MM.1S (cell line): ENCODE results near the gene CD40.

Experiments
- DNase-seq: peaks from one replicate; pipeline ENCODE4 v3.0.0-alpha.2; 2015
- H2AFZ ChIP-seq: fragments of 300-600 bp; sonication (generic); 2 replicates; pipeline ENCODE4 v1.6.0; 2016; ENCODE audit warnings: antibody characterized with exemption, low read length
- H3F3A ChIP-seq: fragments of 300-600 bp; sonication (generic); 2 replicates; pipeline ENCODE4 v1.6.1; 2016; ENCODE audit warnings: mild to moderate bottlenecking, antibody characterized with exemption, low read length, moderate library complexity, mixed read lengths; ENCODE audit not compliant: insufficient read depth
- H3K27ac ChIP-seq: fragments of 300-600 bp; sonication (generic); 2 replicates; pipeline ENCODE4 v1.5.1; 2016; ENCODE audit warnings: mild to moderate bottlenecking, low read length
- H3K27me3 ChIP-seq: fragments of 300-600 bp; sonication (generic); replicated peaks from 2 replicates; pipeline ENCODE4 v1.6.0; 2016; ENCODE audit warnings: low read length; ENCODE audit not compliant: insufficient read depth
- H3K36me3 ChIP-seq: fragments of 300-600 bp; sonication (generic); replicated peaks from 2 replicates; pipeline ENCODE4 v1.6.1; 2016; ENCODE audit warnings: mild to moderate bottlenecking, low read length, mixed read lengths; ENCODE audit not compliant: insufficient read depth
- H3K4me1 ChIP-seq: fragments of 300-600 bp; sonication (generic); 2 replicates; pipeline ENCODE4 v1.6.1; 2016; ENCODE audit warnings: low read length, mixed read lengths
- H3K4me2 ChIP-seq: fragments of 300-600 bp; sonication (generic); 2 replicates; pipeline ENCODE4 v1.6.0; 2016; ENCODE audit warnings: low read depth, low read length
- H3K4me3 ChIP-seq: fragments of 300-600 bp; sonication (generic); 2 replicates; pipeline ENCODE4 v1.5.1; 2016; ENCODE audit warnings: low read length, mixed read lengths
- H3K79me2 ChIP-seq: fragments of 300-600 bp; sonication (generic); 2 replicates; pipeline ENCODE4 v1.6.1; 2016; ENCODE audit warnings: mixed run types, low read length, mixed read lengths
- H3K9ac ChIP-seq: fragments of 300-600 bp; sonication (generic); 2 replicates; pipeline ENCODE4 v1.6.1; 2016; ENCODE audit warnings: low read length, mixed read lengths
- H3K9me2 ChIP-seq: fragments of 300-600 bp; sonication (generic); replicated peaks from 2 replicates; pipeline ENCODE4 v1.6.1; 2016; ENCODE audit warnings: mild to moderate bottlenecking, low read length, mixed read lengths; ENCODE audit not compliant: insufficient read depth
- H3K9me3 ChIP-seq: fragments of 300-600 bp; sonication (generic); replicated peaks from 2 replicates; pipeline ENCODE4 v1.6.1; 2016; ENCODE audit warnings: mild to moderate bottlenecking, low read length, mixed read lengths; ENCODE audit not compliant: insufficient read depth
- H4K20me1 ChIP-seq: fragments of 300-600 bp; sonication (generic); 2 replicates; pipeline ENCODE4 v1.6.1; 2016; ENCODE audit warnings: mild to moderate bottlenecking, low read length, moderate library complexity, mixed read lengths; ENCODE audit not compliant: insufficient read depth
- EZH2 ChIP-seq: fragments of 300-600 bp; sonication (generic); optimal IDR thresholded peaks from 2 replicates; pipeline ENCODE3; 2017; ENCODE audit warnings: low read depth, mild to moderate bottlenecking, antibody characterized with exemption, low read length, mixed read lengths
- EZH2phosphoT487 ChIP-seq: fragments of 300-600 bp; sonication (generic); IDR thresholded peaks from 2 replicates; pipeline ENCODE4 v1.6.1; 2018; ENCODE audit warnings: antibody characterized with exemption, low read length
- TF ChIP-seq, protein P1 (sequence below): fragments of 300-600 bp; sonication (generic); IDR thresholded peaks from 2 replicates; pipeline ENCODE4 v1.5.1; 2016; ENCODE audit warnings: antibody characterized with exemption, low read length, mixed read lengths

CD40 gene

GRCh38 chr20:46113113-46113470 lies 5.0 kb upstream of the CD40 start:
- DNase-seq = no peak
- H3K9ac ChIP-seq = no peak overlapping the region
- H3K9me3 ChIP-seq = no peaks in the 10 kb centered on the region
- peaks cover 23% of the 10 kb centered on the region for H3K4me1 ChIP-seq
- H3K36me3 ChIP-seq = no peaks in the 10 kb centered on the region
- peaks cover 49% of the 10 kb centered on the region for H3K27me3 ChIP-seq
- no peaks in the 10 kb centered on the region for H4K20me1 ChIP-seq
- H3K4me3 ChIP-seq = no peak overlapping the region
- no peaks in the 10 kb centered on the region for H3K79me2 ChIP-seq
- no peaks in the 10 kb centered on the region for H3K9me2 ChIP-seq
- peaks cover 9% of the 10 kb centered on the region for H3F3A ChIP-seq
- H2AFZ ChIP-seq = no peak overlapping the region
- TF ChIP-seq EZH2 (no peak), EZH2phosphoT487 (no peak)
- TF ChIP-seq, protein P1, sequence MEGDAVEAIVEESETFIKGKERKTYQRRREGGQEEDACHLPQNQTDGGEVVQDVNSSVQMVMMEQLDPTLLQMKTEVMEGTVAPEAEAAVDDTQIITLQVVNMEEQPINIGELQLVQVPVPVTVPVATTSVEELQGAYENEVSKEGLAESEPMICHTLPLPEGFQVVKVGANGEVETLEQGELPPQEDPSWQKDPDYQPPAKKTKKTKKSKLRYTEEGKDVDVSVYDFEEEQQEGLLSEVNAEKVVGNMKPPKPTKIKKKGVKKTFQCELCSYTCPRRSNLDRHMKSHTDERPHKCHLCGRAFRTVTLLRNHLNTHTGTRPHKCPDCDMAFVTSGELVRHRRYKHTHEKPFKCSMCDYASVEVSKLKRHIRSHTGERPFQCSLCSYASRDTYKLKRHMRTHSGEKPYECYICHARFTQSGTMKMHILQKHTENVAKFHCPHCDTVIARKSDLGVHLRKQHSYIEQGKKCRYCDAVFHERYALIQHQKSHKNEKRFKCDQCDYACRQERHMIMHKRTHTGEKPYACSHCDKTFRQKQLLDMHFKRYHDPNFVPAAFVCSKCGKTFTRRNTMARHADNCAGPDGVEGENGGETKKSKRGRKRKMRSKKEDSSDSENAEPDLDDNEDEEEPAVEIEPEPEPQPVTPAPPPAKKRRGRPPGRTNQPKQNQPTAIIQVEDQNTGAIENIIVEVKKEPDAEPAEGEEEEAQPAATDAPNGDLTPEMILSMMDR = no peak
- H3K4me2 ChIP-seq = no peak overlapping the region
- H3K27ac ChIP-seq = no peak overlapping the region

GRCh38 chr20:46114449-46114848 lies 3.7 kb upstream of the CD40 start:
- TF ChIP-seq, protein P1 = no peak
- TF ChIP-seq EZH2 = no peak
- no peak for TF ChIP-seq EZH2phosphoT487

DNA sequence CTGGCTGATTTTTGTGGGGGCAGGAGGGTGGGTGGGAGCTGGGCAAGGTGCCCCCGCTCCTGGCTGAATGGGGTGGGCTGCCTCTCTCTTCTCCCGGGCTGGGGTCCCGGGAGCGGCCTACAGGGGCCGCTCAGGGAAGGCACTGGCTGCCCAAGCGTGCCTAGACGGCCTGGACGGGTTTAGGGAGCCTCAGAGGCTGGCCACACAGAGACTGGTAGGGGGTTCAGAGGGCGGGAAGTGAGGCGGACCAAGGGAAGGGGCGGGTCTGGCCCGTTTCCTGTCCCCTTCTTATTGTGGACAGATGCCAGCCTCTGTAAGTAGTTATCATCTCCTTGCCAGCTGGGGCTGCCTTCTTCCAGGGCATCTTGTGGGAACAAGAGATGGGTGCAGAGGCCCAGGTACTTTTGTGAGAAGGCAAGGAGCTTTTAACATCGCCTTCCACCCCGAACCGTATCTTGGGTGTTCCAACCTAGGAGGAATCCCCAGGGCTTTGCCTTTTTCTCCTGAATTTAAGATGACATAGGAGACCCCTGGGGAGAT lies 437 bp downstream of the CD40 start:
- peaks cover 9% of the 10 kb centered on the region; the same call in 1 of the 2 replicates for H3F3A ChIP-seq
- peak overlapping the region; percentile 73 for H2AFZ ChIP-seq
- H3K9me3 ChIP-seq = no peaks in the 10 kb centered on the region
- TF ChIP-seq EZH2 (no peak), EZH2phosphoT487 (no peak)
- TF ChIP-seq, protein P1 = no peak
- H3K4me3 ChIP-seq = peak overlapping the region; percentile 63
- no peaks in the 10 kb centered on the region for H3K36me3 ChIP-seq
- H3K4me1 ChIP-seq = peaks cover 29% of the 10 kb centered on the region
- H3K9ac ChIP-seq = peak overlapping the region; percentile 37; the same call in 1 of the 2 replicates
- H4K20me1 ChIP-seq = no peaks in the 10 kb centered on the region
- DNase-seq = peak; percentile 27
- no peak overlapping the region for H3K27ac ChIP-seq
- no peaks in the 10 kb centered on the region for H3K79me2 ChIP-seq
- H3K9me2 ChIP-seq = no peaks in the 10 kb centered on the region
- H3K4me2 ChIP-seq = peak overlapping the region; percentile 88
- peaks cover 23% of the 10 kb centered on the region for H3K27me3 ChIP-seq

More at GRCh38 chr20:46114449-46114848, 3.7 kb upstream of the CD40 start:
- DNase-seq = no peak
- Histone ChIP-seq H3K9me2 (no peaks in the 10 kb centered on the region), H3K4me1 (peaks cover 18% of the 10 kb centered on the region), H3K27ac (no peak overlapping the region), H3K79me2 (no peaks in the 10 kb centered on the region), H3K27me3 (peaks cover 49% of the 10 kb centered on the region), H2AFZ (no peak overlapping the region), H3K9me3 (no peaks in the 10 kb centered on the region), H3K4me3 (no peak overlapping the region), H3K9ac (no peak overlapping the region), H4K20me1 (no peaks in the 10 kb centered on the region), H3F3A (no peaks in the 10 kb centered on the region; the same call in none of the 2 replicates), H3K4me2 (no peak overlapping the region), H3K36me3 (no peaks in the 10 kb centered on the region)
